ENCODE results near the gene TOMM6.

GRCh38 chr6:41757271-41757670 is 30.2 kb upstream of the TOMM6 start:
- no peak for TF ChIP-seq POLR2A (IDR thresholded peaks at IDR 0.05)
- no peak for TF ChIP-seq CTCF (IDR thresholded peaks at IDR 0.05)
- no peak for TF ChIP-seq POLR2AphosphoS5 (IDR thresholded peaks at IDR 0.05; ENCODE audit: insufficient read depth in 1 of 2, low read depth in 1 of 2)
